ENCODE measurements around the gene TP53TG5.
"Not testable (repeated sequence)": the region's sequence is repeated elsewhere in the genome, so short reads cannot be mapped to it uniquely, and the experiment has no call there.

The TP53TG5 gene

DNA sequence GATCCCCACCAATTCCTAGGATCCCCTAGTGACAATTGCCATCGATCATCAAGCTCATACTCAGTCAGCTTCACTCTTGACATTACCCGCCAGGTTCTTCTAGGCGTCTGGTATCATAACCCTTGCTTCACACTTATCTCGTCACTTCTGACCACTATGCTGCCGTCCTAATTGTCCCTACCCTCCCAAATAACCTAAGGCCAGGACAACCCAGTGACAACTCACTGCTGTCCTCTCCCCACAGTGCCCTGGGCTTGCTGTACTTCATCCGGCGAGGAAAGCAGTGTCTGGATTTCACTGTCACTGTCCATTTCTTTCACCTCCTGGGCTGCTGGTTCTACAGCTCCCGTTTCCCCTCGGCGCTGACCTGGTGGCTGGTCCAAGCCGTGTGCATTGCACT lies 11.5 kb downstream of the TP53TG5 start:
- DNase-seq (ENCODE audit: low read depth in 2 of 2), result no peak

DNA sequence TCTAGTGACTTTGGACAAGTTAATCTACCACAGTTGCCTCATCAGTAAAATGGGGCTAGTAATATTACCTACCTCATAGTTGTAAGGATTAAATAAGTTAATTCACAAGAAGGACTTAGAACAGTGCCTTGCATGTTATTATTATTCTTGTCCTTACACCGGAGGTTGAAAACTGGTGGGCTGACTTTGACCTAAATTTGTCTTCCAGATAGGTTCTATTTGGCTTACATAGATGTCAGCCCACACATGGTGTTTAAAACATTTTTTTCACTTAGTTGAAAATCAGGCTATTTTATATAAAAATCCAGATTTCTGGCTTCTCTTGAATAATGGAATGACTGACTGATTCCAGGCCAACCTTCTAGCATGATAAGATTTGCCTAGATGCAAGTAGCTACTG lies 11.9 kb downstream of the TP53TG5 start:
- no peak for DNase-seq (ENCODE audit: low read depth in 2 of 2)

DNA sequence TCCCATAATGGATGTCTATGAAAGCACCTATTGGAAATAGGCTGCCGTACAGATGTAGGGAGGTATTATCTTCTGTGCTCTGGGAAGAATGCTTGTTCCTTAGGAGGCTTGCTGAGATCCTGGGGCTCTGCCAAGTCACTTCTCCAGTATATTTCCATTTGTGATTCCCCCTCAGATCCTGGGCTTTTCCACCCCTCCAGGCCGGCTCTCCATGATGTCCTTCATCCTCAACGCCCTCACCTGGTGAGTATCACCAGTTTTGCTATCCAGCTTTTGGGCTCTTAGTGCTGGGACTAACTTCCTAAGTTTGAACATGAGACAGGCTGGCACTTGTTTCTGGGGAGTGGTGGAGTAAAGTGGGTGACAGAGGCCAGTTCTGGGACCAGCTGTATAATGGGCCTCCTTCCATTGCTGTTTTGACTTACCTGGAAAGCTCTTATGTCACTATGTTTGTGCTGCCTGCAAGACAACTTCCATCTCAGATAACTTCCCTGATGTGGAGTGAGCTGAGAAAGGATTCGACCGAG lies 12.6 kb downstream of the TP53TG5 start:
- no peak for DNase-seq (ENCODE audit: low read depth in 2 of 2)

DNA sequence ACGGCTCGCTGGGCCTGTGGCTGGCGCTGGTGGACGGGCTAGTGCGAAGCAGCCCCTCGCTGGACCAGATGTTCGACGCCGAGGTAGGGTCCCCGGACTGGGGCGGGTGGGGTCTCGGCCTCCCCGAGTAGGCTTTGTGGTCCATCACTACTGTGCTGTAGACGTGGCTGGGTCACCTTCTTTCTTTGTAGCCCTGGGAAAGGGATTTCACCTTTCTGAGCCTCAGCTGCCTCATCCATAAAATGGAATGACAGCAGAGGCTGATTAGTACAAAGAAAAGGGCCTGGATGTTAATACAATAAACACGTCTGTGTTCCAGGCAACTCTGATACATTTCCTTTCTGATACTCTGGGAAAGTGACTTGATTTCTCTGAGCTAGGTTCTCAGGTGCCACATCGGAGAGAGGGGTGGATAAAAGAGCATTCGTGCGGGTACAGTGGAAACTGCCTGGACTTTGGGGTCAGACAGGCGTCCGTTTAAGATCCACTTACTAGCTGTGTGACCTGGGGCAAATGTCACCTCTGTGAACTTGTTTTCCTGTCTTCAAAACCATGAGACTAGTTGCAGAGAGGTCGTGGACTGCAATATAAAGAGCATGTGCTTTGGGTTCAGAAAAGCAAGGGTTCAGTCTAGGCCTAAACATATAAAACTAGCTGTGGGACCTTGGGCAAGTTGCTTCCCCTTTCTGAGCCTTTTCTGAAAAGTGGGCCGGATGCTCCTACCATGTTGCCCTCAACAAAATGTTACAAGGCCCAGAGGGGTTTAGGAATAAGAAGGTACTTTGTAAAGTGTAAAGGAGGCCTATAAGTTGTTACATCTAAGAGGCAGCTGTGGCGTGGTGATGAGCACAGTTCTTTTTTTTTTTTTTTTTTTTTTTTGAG lies 14.3 kb downstream of the TP53TG5 start:
- no peak for DNase-seq (ENCODE audit: low read depth in 2 of 2)

DNA sequence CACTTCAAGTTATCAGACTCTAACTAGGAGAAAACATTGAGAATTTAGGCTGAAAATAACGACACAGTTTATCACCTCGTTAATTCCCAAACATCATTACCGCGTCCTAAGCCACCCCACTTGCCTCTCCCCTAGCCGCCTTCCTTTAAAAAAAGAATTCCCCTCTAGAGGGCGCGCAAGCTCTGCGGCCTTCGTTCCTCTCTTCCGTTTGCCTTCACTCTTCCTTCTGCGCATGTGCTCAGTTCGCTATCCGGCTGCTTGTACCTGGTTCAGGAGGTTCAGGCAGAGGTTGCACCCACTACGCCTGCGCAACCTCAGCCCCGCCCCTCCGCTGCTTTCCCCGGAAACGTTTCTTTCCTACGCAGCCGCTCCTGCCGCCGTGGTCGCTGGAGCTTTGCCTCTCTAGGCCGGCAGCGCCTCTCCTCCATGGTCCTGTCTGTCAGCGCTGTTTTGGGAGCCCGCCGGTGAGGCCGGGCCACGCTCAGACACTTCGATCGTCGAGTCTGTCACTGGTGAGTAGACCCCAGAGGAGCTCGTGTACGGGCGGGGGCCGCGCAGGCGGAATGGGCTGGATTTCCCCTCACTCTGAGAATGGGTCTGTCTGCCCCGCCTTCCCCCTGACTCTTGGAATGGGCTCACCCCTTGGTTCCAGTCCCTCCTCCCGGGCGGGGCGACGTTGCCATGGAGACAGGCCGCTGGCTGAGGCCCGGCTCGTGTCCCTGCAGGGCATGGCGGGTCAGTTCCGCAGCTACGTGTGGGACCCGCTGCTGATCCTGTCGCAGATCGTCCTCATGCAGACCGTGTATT lies 15.1 kb downstream of the TP53TG5 start, which contains the start of gene SYS1:
Gene SYS1 (plus strand): TSS at position 353 of the 807 bp plus-strand sequence. CDS start 376 bp downstream, at position 729.
- peak; percentile 98 for DNase-seq (ENCODE audit: low read depth in 2 of 2)

DNA sequence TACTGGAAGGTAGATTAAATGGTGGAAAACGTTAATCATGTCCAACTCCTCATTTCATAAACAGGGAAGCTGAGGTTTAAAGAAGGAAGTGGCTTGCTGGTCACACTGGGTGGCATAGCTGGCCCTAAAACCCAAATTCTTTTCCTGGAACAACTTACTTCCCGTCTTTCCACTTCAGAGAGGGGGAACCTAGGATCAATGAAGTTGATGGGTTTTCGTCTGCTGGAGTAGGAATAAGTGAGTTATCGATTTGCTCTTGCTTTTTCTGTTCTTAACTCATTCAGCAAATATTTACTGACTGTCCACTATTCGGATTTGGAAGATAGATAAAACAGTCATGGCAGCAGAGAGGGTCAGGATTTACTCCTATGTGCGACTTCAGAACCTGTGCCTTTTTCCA lies 16.3 kb downstream of the TP53TG5 start:
- no peak for DNase-seq (ENCODE audit: low read depth in 2 of 2)

DNA sequence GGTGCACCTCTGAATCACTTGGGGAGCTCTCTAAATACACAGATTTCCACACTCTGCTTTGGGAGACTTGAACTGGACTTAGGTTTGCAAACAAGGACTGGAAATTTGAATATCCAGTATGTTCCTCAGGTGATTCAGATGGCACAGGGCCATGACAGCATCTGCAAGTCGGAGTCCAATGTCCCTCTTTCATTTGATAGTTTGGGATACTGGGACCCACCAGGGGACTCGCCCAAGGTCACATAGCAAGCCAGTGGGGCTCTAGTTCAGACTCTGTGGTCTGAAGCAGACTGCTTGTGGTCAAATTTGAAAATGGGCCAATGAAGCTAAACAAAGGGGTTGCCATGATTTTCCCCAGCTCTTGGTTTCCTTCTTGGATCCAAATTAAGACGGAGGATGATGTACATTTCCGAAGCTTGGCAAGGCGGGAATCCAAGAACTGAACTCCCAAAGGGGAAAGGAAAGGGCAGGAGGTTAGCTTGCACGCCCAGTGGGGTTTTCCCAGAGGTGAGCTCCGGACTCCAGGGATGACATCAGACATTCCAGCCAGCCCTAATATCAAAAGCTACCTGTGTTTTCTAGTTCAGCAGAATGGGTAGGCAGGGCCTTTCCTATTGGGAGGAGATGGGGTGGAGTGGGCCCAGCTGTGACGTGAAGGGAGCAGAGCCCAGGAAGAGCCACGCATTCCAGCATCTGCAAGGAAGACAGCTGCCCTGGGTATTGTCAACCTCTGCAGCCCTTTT lies 18.5 kb downstream of the TP53TG5 start:
- no peak for DNase-seq (ENCODE audit: low read depth in 2 of 2)

DNA sequence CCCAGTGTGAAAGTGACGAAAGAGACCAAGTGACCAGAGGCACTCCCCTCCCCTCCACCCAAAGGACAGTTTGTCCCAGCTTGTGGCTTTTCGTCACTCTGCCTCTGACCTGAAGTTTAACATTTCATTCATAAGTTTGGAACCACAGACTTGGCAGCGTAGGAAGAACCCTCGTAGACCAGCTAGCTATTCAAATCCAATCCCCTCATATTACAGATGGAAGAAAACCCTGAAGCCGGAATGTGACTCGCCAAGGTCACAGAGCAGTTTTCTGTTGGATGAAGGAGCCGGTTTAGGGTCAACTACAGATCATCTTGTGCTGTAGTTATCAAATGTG lies 19.1 kb downstream of the TP53TG5 start:
- no peak for DNase-seq (ENCODE audit: low read depth in 2 of 2)

DNA sequence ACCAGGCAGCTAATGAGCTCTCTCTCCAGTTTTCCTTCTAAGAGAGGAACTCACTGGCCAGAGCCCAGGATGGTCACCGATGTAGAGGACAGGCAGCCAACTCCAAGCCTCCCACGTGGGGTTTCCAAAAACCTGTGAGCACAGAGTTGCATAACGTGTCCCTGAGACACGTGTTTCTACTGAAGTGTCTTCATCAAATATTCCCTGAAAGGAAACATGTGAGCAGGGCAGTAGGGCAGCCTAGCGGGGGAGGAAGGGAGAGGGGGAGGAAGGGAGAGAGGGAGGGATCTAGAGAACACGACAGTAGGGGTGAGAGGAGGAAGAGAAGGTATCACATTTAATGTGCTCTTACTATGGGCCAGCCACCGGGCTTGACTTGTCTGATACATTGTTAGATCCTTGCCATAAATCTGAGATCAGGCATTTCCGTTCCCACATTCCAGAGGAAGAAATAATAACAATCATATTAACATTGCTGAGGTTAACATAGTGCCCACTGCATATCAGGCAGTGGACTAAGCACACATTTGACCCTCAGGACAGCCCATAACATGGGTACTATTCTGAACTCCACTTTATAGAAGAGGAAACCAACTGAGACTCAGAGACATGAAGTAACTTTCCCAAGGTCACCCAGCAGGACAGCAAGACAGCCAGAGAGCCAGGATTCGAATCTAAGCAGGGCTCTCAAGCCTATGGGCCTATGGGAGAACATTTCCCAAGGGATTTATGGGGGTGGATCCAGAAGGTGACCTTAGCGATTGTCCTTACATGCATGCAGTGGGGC lies 19.6 kb downstream of the TP53TG5 start:
- DNase-seq (ENCODE audit: low read depth in 2 of 2), result no peak

DNA sequence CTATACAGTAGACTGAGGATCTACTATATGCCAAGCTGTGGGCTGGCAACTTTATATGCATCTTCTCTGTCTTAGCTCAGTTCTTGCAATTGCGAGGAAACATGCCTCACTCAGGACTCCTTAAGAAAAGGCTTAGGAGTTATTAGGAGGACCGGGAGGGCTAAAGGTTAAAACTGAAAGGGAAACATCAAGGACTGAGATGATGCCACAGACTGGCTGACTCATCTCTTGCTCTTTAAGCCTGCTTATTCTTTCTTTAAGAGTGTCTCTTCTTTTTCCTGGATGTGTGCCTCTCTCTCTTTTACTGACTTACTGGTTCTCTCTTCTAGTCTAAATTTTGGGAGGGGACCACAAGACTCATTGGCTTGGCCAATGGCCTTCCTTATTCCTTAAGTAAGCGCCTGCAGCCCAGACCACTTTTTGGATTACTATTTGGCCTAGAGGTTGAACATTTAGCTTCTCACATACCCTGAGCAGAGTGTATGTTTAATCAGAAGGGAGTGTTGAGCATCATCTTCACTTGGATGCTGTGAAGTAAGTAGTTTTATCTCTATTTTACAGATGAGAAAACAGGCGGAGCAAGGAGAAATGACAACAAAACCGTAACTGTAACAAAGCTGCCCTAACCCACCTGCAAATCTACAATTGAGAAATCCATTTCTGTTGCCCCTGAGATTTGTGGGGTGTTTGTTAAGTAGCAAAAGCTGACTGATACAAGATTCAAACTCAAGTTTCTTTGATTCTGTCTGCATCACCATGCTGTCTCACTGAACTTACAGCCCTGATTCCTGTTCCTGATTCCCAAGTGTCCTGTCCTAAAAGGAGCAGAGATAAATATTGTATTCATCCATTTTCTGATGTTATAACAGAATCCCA lies 22.7 kb downstream of the TP53TG5 start:
- DNase-seq (ENCODE audit: low read depth in 2 of 2), result no peak

DNA sequence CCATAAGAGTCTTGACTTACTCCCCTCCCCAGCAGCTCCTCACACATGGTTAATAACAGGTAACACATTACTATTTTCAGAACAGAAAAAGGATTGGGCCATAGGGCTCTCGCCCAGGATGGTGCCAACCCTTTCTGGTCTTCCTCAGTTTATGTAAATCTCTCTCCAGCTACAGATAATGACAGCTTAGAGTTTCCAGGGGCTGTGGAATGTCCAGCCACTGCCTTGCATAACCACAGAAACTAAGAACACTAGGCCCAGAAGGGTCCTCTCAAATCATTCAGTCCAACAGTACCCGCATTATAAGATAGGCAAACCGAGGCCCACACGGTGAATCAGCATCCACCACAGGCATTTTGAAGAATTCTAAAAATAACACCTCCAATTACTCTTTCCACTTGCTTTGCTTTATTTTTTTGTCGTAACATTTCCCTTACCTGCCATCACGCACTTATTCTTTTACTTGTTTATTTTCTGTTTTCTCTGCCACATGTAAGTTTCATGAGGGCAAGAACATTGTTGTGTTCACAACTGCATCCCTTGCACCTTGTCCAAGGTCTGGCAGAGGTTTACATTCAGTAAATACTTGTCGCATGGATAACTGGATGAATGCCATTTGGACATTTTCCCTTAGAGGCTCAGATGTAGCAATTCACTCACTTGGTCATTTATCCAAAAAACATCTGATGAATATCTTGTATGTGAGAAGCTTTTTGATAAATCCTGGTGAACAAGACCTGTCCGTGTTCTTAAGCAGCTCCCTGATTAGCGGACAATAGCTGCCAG lies 23.5 kb downstream of the TP53TG5 start:
- DNase-seq (ENCODE audit: low read depth in 2 of 2), result peak in 1 of 2 donors; percentile 25

DNA sequence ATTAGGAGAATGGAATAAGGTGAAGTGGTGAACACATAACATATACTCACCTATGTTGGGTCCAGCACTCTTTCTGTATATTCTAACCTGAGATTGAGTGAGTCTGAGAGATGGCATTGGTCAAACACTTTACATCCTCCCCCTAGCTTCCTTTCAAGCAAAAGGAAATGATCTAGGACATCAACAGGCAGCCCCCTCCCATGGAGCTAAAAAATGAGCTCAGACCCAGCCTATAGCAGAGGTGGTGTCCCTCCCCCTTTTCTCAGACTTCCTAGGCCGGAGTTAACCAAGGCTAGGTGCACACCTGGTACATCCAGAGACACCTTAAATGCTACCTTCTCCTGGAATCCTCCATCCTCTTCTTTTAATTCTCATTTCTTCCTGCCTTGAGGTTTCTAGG lies 24.4 kb downstream of the TP53TG5 start:
- DNase-seq (ENCODE audit: low read depth in 2 of 2), result no peak

DNA sequence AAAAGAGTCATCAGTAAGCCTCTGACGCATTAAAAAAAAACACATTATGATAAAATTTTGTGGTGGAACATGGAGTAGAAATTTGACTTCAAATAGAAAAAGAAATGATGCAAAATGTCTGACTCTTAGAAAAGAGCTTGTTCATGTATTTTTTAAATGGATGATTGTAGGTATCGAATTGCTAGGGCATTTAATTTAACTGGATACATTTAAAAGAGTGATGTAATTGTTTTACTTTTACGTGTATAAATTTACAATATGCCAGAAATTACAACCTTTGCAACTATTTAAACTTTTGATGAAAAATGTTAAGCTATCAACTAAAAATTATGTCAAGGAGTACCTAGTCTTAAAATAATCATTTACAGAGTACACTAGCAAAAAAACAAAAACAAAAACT lies 25.4 kb downstream of the TP53TG5 start:
- no peak for DNase-seq (ENCODE audit: low read depth in 2 of 2)

DNA sequence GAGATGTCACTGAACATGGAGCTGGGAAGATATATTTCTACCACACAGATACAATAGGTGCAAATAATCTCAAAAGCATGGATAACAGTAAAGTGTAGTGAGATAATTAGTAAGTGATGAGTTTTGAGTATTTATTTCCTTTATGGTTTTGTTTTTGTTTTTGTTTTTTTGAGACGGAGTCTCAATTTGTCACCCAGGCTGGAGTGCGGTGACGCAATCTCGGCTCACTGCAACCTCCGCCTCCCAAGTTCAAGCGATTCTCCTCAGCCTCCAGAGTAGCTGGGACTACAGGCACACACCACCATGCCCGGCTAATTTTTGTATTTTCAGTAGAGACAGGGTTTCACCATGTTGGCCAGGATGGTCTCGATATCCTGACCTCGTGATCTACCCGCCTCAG lies 27.3 kb downstream of the TP53TG5 start:
- DNase-seq (ENCODE audit: low read depth in 2 of 2), result not testable (repeated sequence)

DNA sequence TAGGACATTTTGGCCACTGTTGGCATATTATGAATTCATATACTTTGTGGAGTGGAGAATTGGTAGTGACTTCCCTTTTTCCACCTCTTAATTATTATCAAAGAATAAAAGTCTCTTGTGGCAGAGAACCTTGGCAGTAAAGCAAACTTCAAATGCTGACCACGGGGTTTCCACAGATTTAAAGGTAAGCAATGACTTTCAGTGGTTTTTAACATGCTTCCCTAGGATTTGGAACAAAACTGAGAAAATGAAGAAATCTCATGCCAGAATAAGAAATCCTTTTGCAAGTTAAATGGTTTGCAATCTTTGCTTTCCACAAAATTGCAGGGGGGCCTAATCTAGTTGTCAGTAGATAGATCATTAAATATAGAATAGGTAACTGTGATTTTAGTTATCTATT lies 27.9 kb downstream of the TP53TG5 start:
- no peak for DNase-seq (ENCODE audit: low read depth in 2 of 2)

DNA sequence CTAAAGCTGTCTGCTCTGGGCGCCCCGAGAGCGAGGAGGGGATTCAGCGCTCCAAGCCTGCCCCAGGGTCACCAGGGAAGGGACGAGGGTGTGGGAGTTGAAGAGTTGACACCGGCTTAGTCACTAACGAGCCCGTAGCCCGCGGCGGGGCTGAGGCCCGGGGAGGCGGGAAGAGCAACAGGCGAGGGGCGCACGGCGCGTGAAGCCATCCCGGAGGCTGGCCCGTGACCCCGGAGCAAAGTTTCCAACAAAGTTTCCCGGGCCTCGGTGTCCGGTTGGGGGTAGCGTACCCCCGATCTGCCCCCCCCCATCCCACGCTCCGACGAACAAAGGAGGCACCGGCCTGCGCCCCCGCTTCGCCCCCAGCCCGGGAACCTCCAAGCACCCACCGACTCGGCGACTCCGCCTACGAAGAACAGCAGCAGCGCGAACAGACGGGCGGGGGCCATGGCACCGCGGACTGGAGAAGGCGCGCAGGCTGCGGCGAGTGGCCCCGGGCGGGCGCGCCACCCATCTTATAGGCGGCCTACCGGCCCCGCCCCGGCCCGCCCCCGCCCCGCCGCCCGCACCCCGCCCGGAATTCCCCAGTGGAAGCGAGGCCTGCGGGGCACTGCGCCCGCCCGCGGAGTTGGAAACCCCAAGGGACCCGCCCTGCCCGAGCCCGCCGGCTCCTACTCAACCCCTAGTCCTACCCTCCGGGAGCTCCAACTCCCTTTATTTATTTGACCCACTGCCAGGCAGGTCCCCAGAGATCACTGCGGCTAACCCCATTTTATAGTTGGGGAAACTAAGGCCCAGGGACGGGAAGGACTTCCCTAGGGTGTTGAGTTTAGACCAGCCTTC lies 30.0 kb downstream of the TP53TG5 start, which contains the start of gene SDC4:
Gene SDC4 (minus strand): TSS at position 489 of the 843 bp plus-strand sequence. CDS start 40 bp downstream, at position 449.
- DNase-seq (ENCODE audit: low read depth in 2 of 2), result peak; percentile 51 to 59

DNA sequence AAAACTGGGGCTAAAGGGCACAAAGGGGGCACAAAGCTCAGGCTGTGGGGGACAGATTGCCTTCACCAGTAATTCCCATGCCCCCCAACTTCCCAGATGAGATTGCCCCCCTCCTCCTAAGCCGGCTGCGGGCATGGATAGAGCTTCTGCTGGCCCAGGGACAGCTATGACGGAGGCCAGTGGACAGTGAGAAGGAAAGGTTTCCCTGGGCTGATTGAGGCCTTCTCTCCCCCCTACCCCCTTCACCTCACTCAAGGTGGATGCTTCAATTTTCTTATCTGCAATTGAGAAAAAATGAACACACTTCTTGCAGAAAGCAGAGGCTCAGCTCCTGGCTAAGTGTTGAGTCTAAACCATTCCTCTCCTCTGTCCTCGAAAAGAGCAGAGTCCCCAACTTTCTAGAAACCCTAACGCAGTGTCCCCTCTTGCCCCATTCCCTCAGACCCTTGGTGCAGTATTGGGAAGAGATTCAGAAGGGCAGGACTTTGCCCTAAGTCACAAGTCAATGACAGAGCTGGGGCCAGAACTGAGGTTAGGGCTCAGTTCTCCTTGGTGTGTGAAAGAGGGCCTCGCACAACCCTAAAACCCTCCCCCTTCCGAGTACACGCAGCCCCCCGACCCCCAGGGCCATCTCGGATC lies 30.7 kb downstream of the TP53TG5 start:
- no peak for DNase-seq (ENCODE audit: low read depth in 2 of 2)

DNA sequence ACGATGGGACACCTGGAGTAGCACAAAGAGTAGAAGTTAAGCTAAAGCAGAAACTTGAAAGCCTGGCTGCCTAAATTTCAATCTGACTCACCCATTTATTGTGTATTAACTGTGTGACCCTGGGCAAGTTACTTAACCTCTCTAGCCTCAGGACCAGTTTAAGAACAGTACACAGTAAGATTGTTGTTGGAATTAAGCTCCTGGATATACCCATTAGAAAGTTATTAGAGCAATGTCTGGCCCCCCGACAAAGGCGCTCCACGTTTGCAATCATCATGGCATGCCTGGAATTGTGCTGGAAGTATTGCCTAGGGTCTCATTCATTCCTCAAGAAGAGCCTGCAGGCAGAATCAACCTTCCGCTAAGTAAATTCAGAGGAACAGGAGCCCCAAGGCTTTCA lies 31.3 kb downstream of the TP53TG5 start:
- no peak for DNase-seq (ENCODE audit: low read depth in 2 of 2)
